Ectodermal cell (in vitro differentiated cells): ENCODE data around the gene KAT8.

ENCODE experiments used
- H3K27ac ChIP-seq: 2 replicates; pipeline ENCODE4 v1.7.0; 2013; ENCODE audit warnings: mild to moderate bottlenecking, low read depth, low read length; ENCODE audit not compliant: insufficient read depth, poor library complexity, severe bottlenecking
- H3K27me3 ChIP-seq: 2 replicates; pipeline ENCODE4 v1.7.0; 2013; ENCODE audit warnings: mild to moderate bottlenecking, low read length; ENCODE audit not compliant: insufficient read depth, control insufficient read depth, poor library complexity, severe bottlenecking
- H3K36me3 ChIP-seq: one replicate; pipeline ENCODE4 v1.7.0; 2013; ENCODE audit warnings: low read length; ENCODE audit not compliant: control insufficient read depth, insufficient read depth
- H3K4me1 ChIP-seq: one replicate; pipeline ENCODE4 v1.7.0; 2013; ENCODE audit warnings: low read length; ENCODE audit not compliant: control insufficient read depth, insufficient read depth
- H3K4me3 ChIP-seq: 2 replicates; pipeline ENCODE4 v1.7.0; 2013; ENCODE audit warnings: low read depth, low read length, control low read depth; ENCODE audit not compliant: insufficient read depth
- H3K9me3 ChIP-seq: 2 replicates; pipeline ENCODE4 v1.7.0; 2013; ENCODE audit warnings: mild to moderate bottlenecking, low read length, moderate library complexity; ENCODE audit not compliant: control insufficient read depth
- WGBS, 2 experiments: methylation state at CpG; one replicate each; pipeline ENCODE4 v1.1.7; 2013; ENCODE audit warnings: missing lambda C conversion rate in 2 of 2; 5-methylcytosine and 5-hydroxymethylcytosine counted together

The KAT8 gene

DNA sequence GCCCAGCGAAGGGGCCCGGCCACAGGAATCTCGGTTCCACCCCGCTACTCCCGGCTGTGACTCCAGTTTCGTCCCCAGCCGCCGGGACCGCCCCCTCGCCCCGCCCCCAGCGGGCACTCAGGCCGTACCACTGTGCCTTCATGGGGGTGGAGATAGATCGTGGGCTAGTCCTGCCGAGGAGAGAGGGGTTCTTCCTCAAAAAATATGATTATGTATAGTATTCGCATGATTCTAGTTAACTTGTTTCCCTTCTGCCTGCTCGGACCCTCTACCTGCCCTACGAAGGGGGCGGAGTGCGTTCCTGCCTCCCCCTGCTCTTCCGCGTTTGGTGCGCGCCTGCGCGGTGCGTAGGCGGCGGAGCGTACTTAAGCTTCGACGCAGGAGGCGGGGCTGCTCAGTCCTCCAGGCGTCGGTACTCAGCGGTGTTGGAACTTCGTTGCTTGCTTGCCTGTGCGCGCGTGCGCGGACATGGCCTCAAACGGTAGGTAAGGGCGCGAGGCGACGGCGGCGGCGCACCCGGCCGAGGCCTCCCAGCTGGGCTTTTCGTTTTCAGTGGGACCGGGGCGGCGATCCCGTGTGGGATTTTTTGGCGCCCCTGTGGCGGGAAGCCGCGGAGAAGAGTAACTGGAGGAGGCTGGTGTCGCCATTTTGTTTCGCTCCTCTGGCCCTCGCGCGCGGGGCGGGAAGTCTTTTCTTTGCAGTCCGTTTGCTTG lies 62.4 kb downstream of the KAT8 start, which contains the start of gene FUS:
TSS of gene FUS (plus strand) at position 393 of the 713 bp plus-strand sequence. CDS start at position 469, 76 bp downstream.
- Histone ChIP-seq H3K27ac (peak within 1 kb of the TSS; percentile 96), H3K27me3 (no peaks in the 10 kb centered on the region), H3K4me1 (peaks cover 13% of the 10 kb centered on the region), H3K36me3 (peaks cover 11% of the 10 kb centered on the region), H3K4me3 (peak within 1 kb of the TSS; percentile 98), H3K9me3 (no peaks in the 10 kb centered on the region)
- WGBS, 2 experiments = 0% methylated on average over 69 of the region's 69 CpGs
